Endothelial cell of umbilical vein (primary cell): ENCODE data around the gene GALNT11.
"Not testable (repeated sequence)": the region's sequence is repeated elsewhere in the genome, so short reads cannot be mapped to it uniquely, and the experiment has no call there.

Experiments
- EZH2 ChIP-seq: IDR thresholded peaks from 2 replicates; pipeline ENCODE4 v1.6.1; 2012; ENCODE audit warnings: borderline replicate concordance, low read depth, mild to moderate bottlenecking, moderate library complexity, low read length, inconsistent platforms; ENCODE audit not compliant: severe bottlenecking
- JUN ChIP-seq: IDR thresholded peaks from 2 replicates; pipeline ENCODE4 v1.6.1; 2011; ENCODE audit warnings: borderline replicate concordance, low read depth; ENCODE audit not compliant: insufficient read length, insufficient read depth
- MAX ChIP-seq: IDR thresholded peaks from 2 replicates; pipeline ENCODE4 v1.6.1; 2011; ENCODE audit not compliant: insufficient read depth, insufficient read length
- MYC ChIP-seq: IDR thresholded peaks from one replicate; pipeline ENCODE4 v1.6.1; 2011; ENCODE audit warnings: mild to moderate bottlenecking, low read depth, low read length
- POLR2A ChIP-seq: IDR thresholded peaks from 2 replicates; pipeline ENCODE4 v1.6.1; 2012; ENCODE audit warnings: low read depth, mild to moderate bottlenecking, control low read depth, low read length
- POLR2AphosphoS5 ChIP-seq: IDR thresholded peaks from 2 replicates; pipeline ENCODE4 v1.6.1; 2012; ENCODE audit warnings: low read depth, mild to moderate bottlenecking, control low read depth, low read length, moderate library complexity; ENCODE audit not compliant: insufficient read depth
- TF ChIP-seq, protein P1 (sequence below), 2 donors: IDR thresholded peaks; 1 replicate in 1 of 2; 2 replicates in 1 of 2; pipeline ENCODE4 v1.5.1; 2011; ENCODE audit warnings: low read length in 2 of 2, mild to moderate bottlenecking in 2 of 2, moderate library complexity in 2 of 2, control low read depth in 1 of 2, inconsistent platforms in 1 of 2, low read depth in 1 of 2; ENCODE audit not compliant: insufficient read depth in 1 of 2; ENCODE audit errors: extremely low read depth in 1 of 2

DNA sequence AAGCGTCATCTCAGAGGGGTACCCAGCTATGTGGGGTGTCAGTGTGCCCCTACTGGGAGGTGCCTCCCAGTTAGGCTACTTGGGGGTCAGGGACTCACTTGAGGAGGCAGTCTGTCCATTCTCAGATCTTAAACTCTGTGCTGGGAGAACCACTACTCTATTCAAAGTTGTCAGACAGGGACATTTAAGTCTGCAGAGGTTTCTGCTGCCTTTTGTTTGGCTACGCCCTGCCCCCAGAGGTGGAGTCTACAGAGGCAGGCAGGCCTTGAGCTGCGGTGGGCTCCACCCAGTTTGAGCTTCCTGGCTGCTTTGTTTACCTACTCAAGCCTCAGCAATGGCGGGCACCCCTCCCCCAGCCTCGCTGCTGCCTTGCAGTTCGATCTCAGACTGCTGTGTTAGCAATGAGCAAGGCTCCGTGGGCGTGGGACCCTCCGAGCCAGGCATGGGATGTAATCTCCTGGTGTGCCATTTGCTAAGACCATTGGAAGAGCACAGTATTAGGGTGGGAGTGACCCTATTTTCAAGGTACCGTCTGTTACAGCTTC is 40.4 kb downstream of the GALNT11 start:
- TF ChIP-seq, protein P1, sequence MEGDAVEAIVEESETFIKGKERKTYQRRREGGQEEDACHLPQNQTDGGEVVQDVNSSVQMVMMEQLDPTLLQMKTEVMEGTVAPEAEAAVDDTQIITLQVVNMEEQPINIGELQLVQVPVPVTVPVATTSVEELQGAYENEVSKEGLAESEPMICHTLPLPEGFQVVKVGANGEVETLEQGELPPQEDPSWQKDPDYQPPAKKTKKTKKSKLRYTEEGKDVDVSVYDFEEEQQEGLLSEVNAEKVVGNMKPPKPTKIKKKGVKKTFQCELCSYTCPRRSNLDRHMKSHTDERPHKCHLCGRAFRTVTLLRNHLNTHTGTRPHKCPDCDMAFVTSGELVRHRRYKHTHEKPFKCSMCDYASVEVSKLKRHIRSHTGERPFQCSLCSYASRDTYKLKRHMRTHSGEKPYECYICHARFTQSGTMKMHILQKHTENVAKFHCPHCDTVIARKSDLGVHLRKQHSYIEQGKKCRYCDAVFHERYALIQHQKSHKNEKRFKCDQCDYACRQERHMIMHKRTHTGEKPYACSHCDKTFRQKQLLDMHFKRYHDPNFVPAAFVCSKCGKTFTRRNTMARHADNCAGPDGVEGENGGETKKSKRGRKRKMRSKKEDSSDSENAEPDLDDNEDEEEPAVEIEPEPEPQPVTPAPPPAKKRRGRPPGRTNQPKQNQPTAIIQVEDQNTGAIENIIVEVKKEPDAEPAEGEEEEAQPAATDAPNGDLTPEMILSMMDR (IDR thresholded peaks at IDR 0.05; ENCODE audit: extremely low read depth in 1 of 2, insufficient read depth in 1 of 2, low read depth in 1 of 2, low read length in 2 of 2), result not testable (repeated sequence)
- not testable (repeated sequence) for TF ChIP-seq POLR2A, MAX, EZH2, POLR2AphosphoS5, MYC, JUN
